GM15510 (cell line): ENCODE measurements around the gene DHRS1.

Source experiments
- POLR2A ChIP-seq: IDR thresholded peaks from 3 replicates; pipeline ENCODE4 v1.6.1; 2011; ENCODE audit warnings: borderline replicate concordance; ENCODE audit not compliant: insufficient read length; ENCODE audit errors: extremely low read depth

Gene DHRS1

GRCh38 chr14:24259282-24260025 lies 40.1 kb downstream of the DHRS1 start:
- no peak for TF ChIP-seq POLR2A

- no peak for TF ChIP-seq POLR2A
Measured at GRCh38 chr14:24258548-24259265, 40.9 kb downstream of the DHRS1 start.

GRCh38 chr14:24258119-24258518 lies 41.5 kb downstream of the DHRS1 start:
- TF ChIP-seq POLR2A = no peak

- TF ChIP-seq POLR2A = no peak
Measured at GRCh38 chr14:24256960-24257359, 42.6 kb downstream of the DHRS1 start.

GRCh38 chr14:24255931-24256711 lies 43.5 kb downstream of the DHRS1 start:
- TF ChIP-seq POLR2A = no peak

- no peak for TF ChIP-seq POLR2A
Measured at GRCh38 chr14:24255438-24255837, 44.1 kb downstream of the DHRS1 start.

- no peak for TF ChIP-seq POLR2A
Measured at GRCh38 chr14:24254630-24255392, 44.8 kb downstream of the DHRS1 start.

GRCh38 chr14:24253936-24254335 lies 45.6 kb downstream of the DHRS1 start:
- TF ChIP-seq POLR2A = no peak

- no peak for TF ChIP-seq POLR2A
Measured at GRCh38 chr14:24252289-24253124, 47.1 kb downstream of the DHRS1 start.

- TF ChIP-seq POLR2A = no peak
Measured at GRCh38 chr14:24251880-24252288, 47.7 kb downstream of the DHRS1 start.

GRCh38 chr14:24250354-24250753 lies 49.2 kb downstream of the DHRS1 start:
- TF ChIP-seq POLR2A = no peak

- TF ChIP-seq POLR2A = no peak
Measured at GRCh38 chr14:24249230-24250021, 50.2 kb downstream of the DHRS1 start.

GRCh38 chr14:24247422-24247821 lies 52.2 kb downstream of the DHRS1 start:
- TF ChIP-seq POLR2A = no peak
